Nephron progenitor cell (in vitro differentiated cells): ENCODE results near the gene PIP5K1B.

Source experiments
- DNase-seq: peaks from one replicate; pipeline ENCODE4 v3.0.0; 2021
- H3K27ac Mint-ChIP-seq: 2 replicates; pipeline ENCODE4 v1.8.0; 2021; ENCODE audit warnings: mild to moderate bottlenecking, moderate library complexity, mixed read lengths
- H3K27me3 Mint-ChIP-seq: 2 replicates; pipeline ENCODE4 v1.8.0; 2021; ENCODE audit warnings: mild to moderate bottlenecking, low read depth, mixed read lengths; ENCODE audit not compliant: poor library complexity
- H3K36me3 Mint-ChIP-seq: 2 replicates; pipeline ENCODE4 v1.8.0; 2021; ENCODE audit warnings: low read depth, mixed read lengths
- H3K4me1 Mint-ChIP-seq: 2 replicates; pipeline ENCODE4 v1.8.0; 2021; ENCODE audit warnings: mixed read lengths
- H3K4me3 Mint-ChIP-seq: 2 replicates; pipeline ENCODE4 v1.8.0; 2021; ENCODE audit warnings: mild to moderate bottlenecking, moderate library complexity, mixed read lengths
- H3K9me3 Mint-ChIP-seq: 2 replicates; pipeline ENCODE4 v1.8.0; 2021; ENCODE audit warnings: mild to moderate bottlenecking, moderate library complexity, mixed read lengths
- TF ChIP-seq, protein P1 (sequence below): fragments of 200-600 bp; sonication (generic); IDR thresholded peaks from 2 replicates; pipeline ENCODE4 v1.5.0; 2021; ENCODE audit warnings: antibody characterized with exemption

The PIP5K1B gene

DNA sequence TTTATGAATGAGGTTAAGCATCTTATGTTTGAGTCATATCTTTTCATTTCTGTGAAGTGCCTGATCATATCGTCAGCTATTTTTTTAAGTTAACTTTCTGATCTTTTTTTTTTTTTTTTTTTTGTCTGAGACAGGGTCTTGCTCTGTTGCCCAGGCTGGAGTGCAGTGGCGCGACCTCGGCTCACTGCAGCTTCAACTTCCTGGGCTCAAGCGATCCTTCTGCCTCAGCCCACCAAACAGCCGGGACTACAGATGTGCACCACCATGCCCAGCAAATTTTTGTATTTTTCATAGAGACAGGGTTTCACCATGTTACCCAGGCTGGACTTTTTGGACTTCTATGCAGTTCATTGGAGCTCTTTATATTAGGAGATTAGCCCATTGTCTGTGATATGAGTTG, 168.1 kb downstream of the PIP5K1B start:
- TF ChIP-seq, protein P1, sequence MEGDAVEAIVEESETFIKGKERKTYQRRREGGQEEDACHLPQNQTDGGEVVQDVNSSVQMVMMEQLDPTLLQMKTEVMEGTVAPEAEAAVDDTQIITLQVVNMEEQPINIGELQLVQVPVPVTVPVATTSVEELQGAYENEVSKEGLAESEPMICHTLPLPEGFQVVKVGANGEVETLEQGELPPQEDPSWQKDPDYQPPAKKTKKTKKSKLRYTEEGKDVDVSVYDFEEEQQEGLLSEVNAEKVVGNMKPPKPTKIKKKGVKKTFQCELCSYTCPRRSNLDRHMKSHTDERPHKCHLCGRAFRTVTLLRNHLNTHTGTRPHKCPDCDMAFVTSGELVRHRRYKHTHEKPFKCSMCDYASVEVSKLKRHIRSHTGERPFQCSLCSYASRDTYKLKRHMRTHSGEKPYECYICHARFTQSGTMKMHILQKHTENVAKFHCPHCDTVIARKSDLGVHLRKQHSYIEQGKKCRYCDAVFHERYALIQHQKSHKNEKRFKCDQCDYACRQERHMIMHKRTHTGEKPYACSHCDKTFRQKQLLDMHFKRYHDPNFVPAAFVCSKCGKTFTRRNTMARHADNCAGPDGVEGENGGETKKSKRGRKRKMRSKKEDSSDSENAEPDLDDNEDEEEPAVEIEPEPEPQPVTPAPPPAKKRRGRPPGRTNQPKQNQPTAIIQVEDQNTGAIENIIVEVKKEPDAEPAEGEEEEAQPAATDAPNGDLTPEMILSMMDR, result no peak
- H3K27ac Mint-ChIP-seq, result no peak overlapping the region
- H3K27me3 Mint-ChIP-seq, result no peaks in the 10 kb centered on the region
- no peaks in the 10 kb centered on the region for H3K36me3 Mint-ChIP-seq
- peaks cover 50% of the 10 kb centered on the region for H3K4me1 Mint-ChIP-seq
- no peak overlapping the region for H3K4me3 Mint-ChIP-seq
- H3K9me3 Mint-ChIP-seq, result no peaks in the 10 kb centered on the region
- no peak for DNase-seq

- Mint-ChIP-seq H3K9me3 (no peaks in the 10 kb centered on the region), H3K36me3 (no peaks in the 10 kb centered on the region), H3K27ac (no peak overlapping the region), H3K4me3 (no peak overlapping the region), H3K4me1 (peaks cover 33% of the 10 kb centered on the region), H3K27me3 (no peaks in the 10 kb centered on the region)
- no peak for DNase-seq
- TF ChIP-seq, protein P1, result no peak
Observed at GRCh38 chr9:68876273-68876672, 171.2 kb downstream of the PIP5K1B start.

DNA sequence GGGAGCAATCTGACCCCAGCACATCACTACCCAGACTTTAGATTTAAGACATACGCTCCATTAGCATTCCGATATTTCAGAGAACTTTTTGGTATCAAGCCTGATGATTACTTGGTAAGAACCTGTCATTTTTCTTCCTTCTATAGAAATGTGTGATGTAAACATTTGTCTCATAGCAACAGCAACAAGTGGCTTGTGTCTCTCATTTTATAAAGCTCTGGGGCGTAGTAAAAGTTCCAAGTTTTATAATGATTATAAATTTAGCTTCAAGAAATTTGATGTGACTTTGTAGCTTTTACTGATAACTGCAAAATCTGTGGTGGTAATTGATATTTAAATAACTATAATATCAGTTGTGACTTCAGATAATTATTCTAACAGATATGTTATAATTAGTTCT, 171.6 kb downstream of the PIP5K1B start:
- H3K9me3 Mint-ChIP-seq, result no peaks in the 10 kb centered on the region
- no peaks in the 10 kb centered on the region for H3K27me3 Mint-ChIP-seq
- H3K27ac Mint-ChIP-seq, result no peak overlapping the region
- no peak overlapping the region for H3K4me3 Mint-ChIP-seq
- peaks cover 30% of the 10 kb centered on the region for H3K4me1 Mint-ChIP-seq
- no peak for DNase-seq
- TF ChIP-seq, protein P1, result no peak
- no peaks in the 10 kb centered on the region for H3K36me3 Mint-ChIP-seq

DNA sequence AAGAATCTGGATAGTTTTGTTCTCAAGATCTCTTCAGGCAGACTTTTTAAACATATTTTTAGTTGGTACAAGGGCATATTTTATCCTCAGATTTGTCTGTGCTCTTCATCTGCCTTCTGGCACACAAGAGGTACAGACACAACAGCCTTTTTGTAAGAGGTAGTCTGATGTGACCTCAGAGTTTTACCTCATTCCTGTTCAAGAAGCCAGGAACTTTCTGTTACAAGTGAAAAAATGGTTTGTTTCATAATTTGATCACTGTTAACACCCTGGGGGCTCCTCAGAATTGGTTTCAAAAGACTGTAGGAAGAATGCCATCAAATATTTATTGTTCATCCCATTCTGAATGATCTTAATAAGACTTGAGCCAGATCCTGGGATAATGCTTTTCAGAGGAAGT, 172.2 kb downstream of the PIP5K1B start:
- DNase-seq, result no peak
- TF ChIP-seq, protein P1, result no peak
- Mint-ChIP-seq H3K9me3 (no peaks in the 10 kb centered on the region), H3K4me1 (peaks cover 26% of the 10 kb centered on the region), H3K4me3 (no peak overlapping the region), H3K27ac (no peak overlapping the region), H3K36me3 (no peaks in the 10 kb centered on the region), H3K27me3 (no peaks in the 10 kb centered on the region)

GRCh38 chr9:68878450-68878849, 173.4 kb downstream of the PIP5K1B start:
- Mint-ChIP-seq H3K27ac (no peak overlapping the region), H3K9me3 (no peaks in the 10 kb centered on the region), H3K27me3 (no peaks in the 10 kb centered on the region), H3K4me3 (no peak overlapping the region), H3K36me3 (no peaks in the 10 kb centered on the region), H3K4me1 (peaks cover 19% of the 10 kb centered on the region)
- DNase-seq, result no peak
- TF ChIP-seq, protein P1, result no peak

DNA sequence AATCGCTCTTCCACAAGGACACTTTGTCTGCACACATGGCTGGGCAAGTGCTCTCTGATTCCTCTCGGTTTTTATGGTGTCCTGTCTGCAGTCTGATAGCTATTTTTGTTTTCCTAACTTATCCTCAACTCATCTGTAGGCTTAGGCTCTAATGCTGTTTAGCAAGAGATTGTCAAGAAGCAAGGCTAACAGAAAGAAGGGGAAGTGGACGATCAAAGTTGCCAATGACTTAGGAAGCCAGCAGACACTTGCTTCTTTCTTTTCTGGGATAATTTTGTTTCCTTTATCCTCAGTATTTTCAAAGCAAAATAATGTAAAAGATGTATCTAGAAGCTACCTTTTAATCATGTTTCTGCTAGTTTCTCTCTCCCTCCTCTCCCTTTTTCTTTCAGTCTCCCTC, 178.2 kb downstream of the PIP5K1B start:
- DNase-seq, result no peak
- Mint-ChIP-seq H3K27me3 (peaks cover 4% of the 10 kb centered on the region), H3K4me1 (peaks cover 10% of the 10 kb centered on the region), H3K27ac (no peak overlapping the region), H3K9me3 (no peaks in the 10 kb centered on the region), H3K36me3 (no peaks in the 10 kb centered on the region), H3K4me3 (no peak overlapping the region)
- TF ChIP-seq, protein P1, result no peak
